Spleen (tissue), 13 donors: ENCODE results near the gene EPHA7. TPM values are rescaled to one million over a fixed set of nuclear protein-coding genes. Genes with fewer than 3 reads are reported as not detected.
A peak's percentile ranks its signal among the peaks of the same experiment; 100 is the strongest.

Experiments
- DNase-seq: peaks from one replicate; pipeline ENCODE4 v3.0.0-alpha.2; 2020
- H3K27ac ChIP-seq, 8 donors: fragments of 200-600 bp; sonication (generic) in 7 of 8; 1 replicate in 4 of 8; 2 replicates in 4 of 8; pipeline versions ENCODE4 v1.5.0 to v1.8.0; 2016 to 2021; ENCODE audit warnings: inconsistent platforms in 4 of 8, mild to moderate bottlenecking in 4 of 8, moderate library complexity in 1 of 8
- H3K27me3 ChIP-seq, 7 donors: fragments of 200-600 bp; sonication (generic) in 6 of 7; replicated peaks in 1 of 7; 1 replicate in 4 of 7; 2 replicates in 3 of 7; pipeline versions ENCODE4 v1.5.0 to v1.8.0; 2016 to 2021; ENCODE audit warnings: inconsistent platforms in 3 of 7, mild to moderate bottlenecking in 1 of 7
- H3K36me3 ChIP-seq, 6 donors: fragments of 200-600 bp; sonication (generic) in 5 of 6; 1 replicate in 4 of 6; 2 replicates in 2 of 6; pipeline versions ENCODE4 v1.5.0 to v1.8.0; 2016 to 2021; ENCODE audit warnings: inconsistent platforms in 2 of 6
- H3K4me1 ChIP-seq, 6 donors: fragments of 200-600 bp; sonication (generic) in 5 of 6; 1 replicate in 3 of 6; 2 replicates in 3 of 6; pipeline versions ENCODE4 v1.5.0 to v1.8.0; 2016 to 2021; ENCODE audit warnings: inconsistent platforms in 3 of 6
- H3K4me3 ChIP-seq, 8 donors: fragments of 200-600 bp; sonication (generic) in 7 of 8; 1 replicate in 4 of 8; 2 replicates in 4 of 8; pipeline versions ENCODE4 v1.5.0 to v1.8.0; 2016 to 2021; ENCODE audit warnings: inconsistent platforms in 4 of 8, mild to moderate bottlenecking in 4 of 8, moderate library complexity in 2 of 8
- H3K9me3 ChIP-seq, 8 donors: fragments of 200-600 bp; sonication (generic) in 7 of 8; 1 replicate in 4 of 8; 2 replicates in 4 of 8; pipeline versions ENCODE4 v1.5.0 to v1.8.0; 2016 to 2021; ENCODE audit warnings: inconsistent platforms in 4 of 8
- POLR2A ChIP-seq, 3 donors: fragments of 450-650 bp; IDR thresholded peaks; one replicate each; pipeline ENCODE4 v1.5.1; 2017; ENCODE audit warnings: antibody characterized with exemption in 3 of 3, mild to moderate bottlenecking in 1 of 3
- POLR2AphosphoS5 ChIP-seq, 3 donors: sonication (generic); formaldehyde crosslinking; IDR thresholded peaks; one replicate each; pipeline ENCODE4 v1.5.1; 2017; ENCODE audit warnings: antibody characterized with exemption in 3 of 3
- WGBS, 5 donors: extraction: QIAGEN DNeasy Blood & Tissue Kit in 3 of 5; methylation state at CpG; one replicate each; pipeline versions ENCODE4 v1.1.5 to v1.1.7; 2013 to 2018; 5-methylcytosine and 5-hydroxymethylcytosine counted together
- intact Hi-C: fragments of 100-400 bp; cut with DNase I; formaldehyde crosslinking; loops from one replicate; pipeline ENCODE4 v1.15.0; 2023; ENCODE audit warnings: low total_unique reads
- long read RNA-seq, 2 donors: transcript quantifications; one replicate each; lab custom pipeline, GENCODE V29; 2026
- polyA plus RNA-seq, 3 donors: library from polyadenylated mRNA; stranded (reverse); fragments of 200-250 nt; gene quantifications; one replicate each; pipeline ENCODE4 v1.2.1, GENCODE V29; 2013
- total RNA-seq, 7 donors: library from RNA; depleted of rRNA in 3 of 7; stranded (reverse); fragments of >200 nt in 3 of 7; fragmentation: NEBNext Ultra II Directional in 4 of 7; extraction: Animal tissue kit (Norgen Biotek cat#: 25700) in 4 of 7; gene quantifications; one replicate each; pipeline versions ENCODE4 v1.1.0 to v1.2.1, GENCODE V29; 2016 to 2021
- TF ChIP-seq, protein P1 (sequence below), 11 experiments: fragments of 200-600 bp in 7 of 11; fragments of 450-650 bp in 4 of 11; sonication (generic) in 4 of 11; IDR thresholded peaks in 8 of 11; conservative IDR thresholded peaks in 3 of 11; 1 replicate in 7 of 11; 2 replicates in 4 of 11; pipeline versions ENCODE4 v1.4.0 to v1.8.0; 2016 to 2021; ENCODE audit warnings: antibody characterized with exemption in 11 of 11, inconsistent platforms in 4 of 11, mild to moderate bottlenecking in 1 of 11
- donor health status: healthy with polysubstance abuse.
- donor health status: DM: no; HTN: no; CAD: no; lungs with moderate emphysema.
- donor health status: DM: no; HTN: no; CAD: no.
- donor health status: Bipolar disorder and iron deficiency.
- donor health status: healthy.
- donor health status: DM: no; HTN: no; CAD: no.
- donor health status: DM: yes; HTN: yes; CAD: no.

EPHA7 gene
- total RNA-seq (10 to 100 TPM in 6 of 7 donors, 1 to 10 TPM in 1; 9.3 to 28.8 (median 17.6) TPM), polyA plus RNA-seq (1 to 10 TPM in 1 of 3 donors, under 1 TPM in 2; 0.78 to 1.8 (median 0.80) TPM)
- long read RNA-seq, donor 1, result 0 reads
- long read RNA-seq, donor 2, result 0 reads

DNA sequence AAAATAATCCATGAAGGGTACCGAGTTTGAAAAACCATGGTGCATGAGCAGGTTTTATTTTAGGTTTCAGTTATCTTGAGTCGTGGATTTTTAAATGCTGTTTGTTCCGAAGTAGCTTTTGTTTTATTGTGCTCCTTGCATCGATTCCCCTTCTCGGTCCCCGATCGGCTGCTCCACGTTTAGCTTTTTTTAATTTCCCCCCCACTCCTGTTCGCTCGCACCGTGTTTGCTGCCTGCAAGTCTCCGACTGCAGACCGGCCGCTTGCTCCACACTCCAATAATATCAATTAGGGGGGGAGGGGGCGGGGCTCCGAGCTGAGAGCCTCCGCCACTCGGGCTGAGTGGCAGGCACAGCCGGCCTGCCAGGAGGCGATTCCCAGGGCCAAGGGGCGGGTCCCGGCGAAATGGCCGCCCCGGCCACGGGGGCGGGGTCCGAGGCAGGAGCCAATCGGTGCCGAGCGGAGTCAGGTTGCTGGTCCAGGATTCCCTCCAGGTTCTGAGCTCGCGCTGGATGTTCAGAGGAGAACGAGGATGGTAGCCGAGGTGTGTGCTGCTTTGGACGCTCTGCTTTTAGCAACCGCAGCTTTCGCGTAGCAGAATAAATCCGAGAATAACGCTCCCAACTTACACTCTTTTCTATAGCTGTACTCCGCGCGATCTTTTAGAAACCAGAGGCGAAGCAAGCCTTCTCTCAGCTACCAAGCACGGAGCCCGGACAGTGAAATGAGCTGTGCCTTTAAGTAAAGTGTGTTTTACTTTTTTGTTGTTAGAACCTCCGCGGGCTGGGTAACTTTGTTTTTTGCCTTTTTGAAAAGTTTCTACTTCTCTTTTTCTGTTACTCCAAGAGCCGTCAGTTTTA, at the start of gene EPHA7:
Gene EPHA7 (minus strand): TSS at position 256 of the 859 bp plus-strand sequence. CDS start 218 bp downstream, at position 38.
- peak within 1 kb of the TSS; percentile 15 to 86 (median 72) for H3K27ac ChIP-seq
- H3K4me3 ChIP-seq, result peak within 1 kb of the TSS; percentile 49 to 71 (median 60)
- H3K9me3 ChIP-seq, result no peaks in the 10 kb centered on the region
- peaks cover 0 to 46% (median 36%) of the 10 kb centered on the region in 6 donors for H3K4me1 ChIP-seq
- H3K27me3 ChIP-seq, result peaks cover 0 to 82% (median 52%) of the 10 kb centered on the region in 7 donors
- WGBS, 5 donors, result 1 to 7% (median 2%) methylated on average over 34 to 50 of the region's 50 CpGs
- TF ChIP-seq POLR2AphosphoS5 (IDR thresholded peaks at IDR 0.05), result peak; percentile 86 to 95 (median 88)
- TF ChIP-seq, protein P1, sequence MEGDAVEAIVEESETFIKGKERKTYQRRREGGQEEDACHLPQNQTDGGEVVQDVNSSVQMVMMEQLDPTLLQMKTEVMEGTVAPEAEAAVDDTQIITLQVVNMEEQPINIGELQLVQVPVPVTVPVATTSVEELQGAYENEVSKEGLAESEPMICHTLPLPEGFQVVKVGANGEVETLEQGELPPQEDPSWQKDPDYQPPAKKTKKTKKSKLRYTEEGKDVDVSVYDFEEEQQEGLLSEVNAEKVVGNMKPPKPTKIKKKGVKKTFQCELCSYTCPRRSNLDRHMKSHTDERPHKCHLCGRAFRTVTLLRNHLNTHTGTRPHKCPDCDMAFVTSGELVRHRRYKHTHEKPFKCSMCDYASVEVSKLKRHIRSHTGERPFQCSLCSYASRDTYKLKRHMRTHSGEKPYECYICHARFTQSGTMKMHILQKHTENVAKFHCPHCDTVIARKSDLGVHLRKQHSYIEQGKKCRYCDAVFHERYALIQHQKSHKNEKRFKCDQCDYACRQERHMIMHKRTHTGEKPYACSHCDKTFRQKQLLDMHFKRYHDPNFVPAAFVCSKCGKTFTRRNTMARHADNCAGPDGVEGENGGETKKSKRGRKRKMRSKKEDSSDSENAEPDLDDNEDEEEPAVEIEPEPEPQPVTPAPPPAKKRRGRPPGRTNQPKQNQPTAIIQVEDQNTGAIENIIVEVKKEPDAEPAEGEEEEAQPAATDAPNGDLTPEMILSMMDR (IDR thresholded peaks at IDR 0.05 in 8 of 11, conservative IDR thresholded peaks at IDR 0.05 in 3 of 11), result no peak
- peak in 1 of 3 donors; percentile 68 for TF ChIP-seq POLR2A (IDR thresholded peaks at IDR 0.05)
- DNase-seq, result peak; percentile 90
- no peaks in the 10 kb centered on the region for H3K36me3 ChIP-seq
- intact Hi-C loops, result no loop called here

DNA sequence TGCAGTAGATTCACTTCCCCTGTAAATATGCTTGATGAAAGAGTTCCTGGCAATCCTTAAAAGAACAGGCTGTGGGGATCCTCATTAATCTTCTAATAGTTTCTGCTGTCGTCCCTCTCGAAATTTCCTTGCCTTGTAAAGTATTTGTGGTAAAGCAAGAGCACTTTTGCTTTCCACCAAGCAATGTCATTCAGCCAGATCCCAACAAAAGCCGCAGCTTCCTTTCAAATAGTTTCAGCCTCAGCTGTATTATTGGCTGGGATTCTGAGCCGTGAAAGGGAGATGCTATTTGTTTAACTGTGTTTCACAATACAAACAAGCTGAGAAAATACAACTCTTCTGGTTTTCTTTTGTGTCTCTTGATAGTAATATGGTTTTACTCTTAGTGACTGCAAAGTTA, 48.9 kb upstream of the EPHA7 start:
- Histone ChIP-seq H3K4me1 (no peaks in the 10 kb centered on the region), H3K27ac (no peak overlapping the region), H3K4me3 (no peak overlapping the region), H3K36me3 (no peaks in the 10 kb centered on the region), H3K27me3 (no peaks in the 10 kb centered on the region), H3K9me3 (no peaks in the 10 kb centered on the region)
- TF ChIP-seq, protein P1 (IDR thresholded peaks at IDR 0.05 in 8 of 11, conservative IDR thresholded peaks at IDR 0.05 in 3 of 11), result no peak
- no peak for TF ChIP-seq POLR2A (IDR thresholded peaks at IDR 0.05)
- TF ChIP-seq POLR2AphosphoS5 (IDR thresholded peaks at IDR 0.05), result no peak
- WGBS, 5 donors, result 5 to 11% (median 8%) methylated on average over 4 of the region's 4 CpGs
- intact Hi-C loops, result no loop called here
- DNase-seq, result no peak

DNA sequence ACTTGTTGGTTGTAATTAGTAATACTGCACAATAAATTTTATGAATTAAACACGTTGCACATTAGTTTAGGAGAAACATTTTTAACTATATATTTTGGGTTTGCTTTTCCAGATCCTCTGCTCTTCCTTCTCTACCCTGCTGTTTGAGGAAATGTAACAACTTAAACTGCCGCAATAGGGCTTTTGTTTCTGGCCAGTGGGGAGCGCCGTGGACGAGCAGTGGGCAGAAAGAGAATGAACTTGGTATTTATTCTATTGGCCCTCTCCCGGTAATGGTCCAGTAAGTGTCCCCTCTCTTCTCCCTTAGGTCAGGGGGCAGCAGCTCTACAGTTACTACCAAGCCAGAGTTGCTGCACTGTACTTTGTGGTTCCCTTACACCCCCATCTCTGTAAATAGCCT, 35.2 kb upstream of the EPHA7 start:
- DNase-seq, result no peak
- no peaks in the 10 kb centered on the region for H3K9me3 ChIP-seq
- TF ChIP-seq, protein P1 (IDR thresholded peaks at IDR 0.05 in 8 of 11, conservative IDR thresholded peaks at IDR 0.05 in 3 of 11), result no peak
- TF ChIP-seq POLR2AphosphoS5 (IDR thresholded peaks at IDR 0.05) (no peak), POLR2A (IDR thresholded peaks at IDR 0.05) (no peak)
- 82 to 88% (median 83%) methylated on average over 6 of the region's 6 CpGs for WGBS, 5 donors
- no peak overlapping the region for H3K4me3 ChIP-seq
- H3K36me3 ChIP-seq, result no peaks in the 10 kb centered on the region
- intact Hi-C loops, result no loop called here
- no peaks in the 10 kb centered on the region for H3K4me1 ChIP-seq
- no peak overlapping the region for H3K27ac ChIP-seq
- no peaks in the 10 kb centered on the region for H3K27me3 ChIP-seq

DNA sequence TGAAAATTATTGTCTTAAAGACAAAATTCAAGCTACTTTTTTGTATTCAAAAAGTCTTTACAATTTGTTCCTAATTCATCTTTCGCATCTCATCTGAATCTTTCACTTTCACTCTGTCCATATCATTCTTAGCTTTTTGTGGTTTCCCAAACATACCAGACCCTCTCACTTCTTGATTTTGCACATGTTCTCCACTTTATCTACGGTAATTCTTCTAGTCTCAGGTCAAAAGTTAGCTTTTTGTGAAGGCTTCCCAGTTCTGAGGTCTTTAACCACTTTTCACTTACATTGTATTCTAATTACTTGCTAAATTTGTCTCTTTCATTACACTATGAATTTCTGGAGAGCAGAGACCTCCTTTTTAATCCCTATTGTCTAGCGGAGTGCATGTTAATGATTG, 34.6 kb upstream of the EPHA7 start:
- Histone ChIP-seq H3K9me3 (no peaks in the 10 kb centered on the region), H3K4me1 (no peaks in the 10 kb centered on the region), H3K27me3 (no peaks in the 10 kb centered on the region), H3K27ac (no peak overlapping the region), H3K4me3 (no peak overlapping the region), H3K36me3 (no peaks in the 10 kb centered on the region)
- WGBS, 5 donors, result 62 to 73% (median 67%) methylated on average over 3 of the region's 3 CpGs
- no peak for DNase-seq
- TF ChIP-seq POLR2A (IDR thresholded peaks at IDR 0.05) (no peak), POLR2AphosphoS5 (IDR thresholded peaks at IDR 0.05) (no peak)
- intact Hi-C loops, result no loop called here
